ENCODE measurements around the gene ENHO. TPM values are rescaled to one million over a fixed set of nuclear protein-coding genes. Genes with fewer than 3 reads are reported as not detected.

ENHO gene
- total and polyA plus RNA-seq, 12 donors = 0.32 to 1.2 (median 0.46) TPM; not detected in 4

DNA sequence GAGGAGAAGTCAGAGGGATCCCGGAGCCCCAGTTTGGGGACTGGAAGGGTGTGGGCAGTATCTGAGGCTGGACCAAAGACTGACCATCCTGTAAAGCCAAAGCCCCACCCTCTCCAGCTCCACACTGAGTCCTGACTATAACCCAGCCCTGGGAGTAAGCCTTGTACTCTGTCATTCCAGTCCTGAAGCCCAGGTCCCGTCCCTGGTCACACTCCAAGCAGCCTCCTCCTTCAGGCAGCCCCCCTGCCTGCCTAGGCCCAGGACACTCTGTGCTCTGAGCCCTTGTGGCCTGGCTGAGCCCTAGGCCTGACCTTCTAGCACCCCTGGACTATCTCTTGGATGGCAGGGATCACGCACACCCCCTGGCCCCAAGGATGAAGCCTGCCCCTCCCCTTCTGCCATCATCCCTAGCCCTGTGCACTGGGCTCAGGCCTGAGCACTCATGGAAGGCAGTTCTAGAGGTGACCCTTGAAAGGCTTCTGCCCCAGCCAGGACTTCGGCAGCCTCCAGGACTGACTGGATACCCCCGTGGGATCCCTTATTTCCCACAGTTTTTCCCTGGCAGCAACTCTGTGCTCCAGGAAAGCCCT, 28.0 kb upstream of the ENHO start:
- Histone ChIP-seq H3K36me3 (no peaks in the 10 kb centered on the region), H3K27me3 (peaks cover 0 to 9% (median 3%) of the 10 kb centered on the region in 7 donors), H3K9me3 (no peaks in the 10 kb centered on the region), H3K27ac (no peak overlapping the region), H3K4me1 (peaks cover 0 to 6% (median 0%) of the 10 kb centered on the region in 9 donors), H3K4me3 (no peak overlapping the region)
- ATAC-seq = no peak
- 75 to 83% methylated on average over 5 of the region's 5 CpGs for WGBS, 2 donors
- TF ChIP-seq, protein P1, sequence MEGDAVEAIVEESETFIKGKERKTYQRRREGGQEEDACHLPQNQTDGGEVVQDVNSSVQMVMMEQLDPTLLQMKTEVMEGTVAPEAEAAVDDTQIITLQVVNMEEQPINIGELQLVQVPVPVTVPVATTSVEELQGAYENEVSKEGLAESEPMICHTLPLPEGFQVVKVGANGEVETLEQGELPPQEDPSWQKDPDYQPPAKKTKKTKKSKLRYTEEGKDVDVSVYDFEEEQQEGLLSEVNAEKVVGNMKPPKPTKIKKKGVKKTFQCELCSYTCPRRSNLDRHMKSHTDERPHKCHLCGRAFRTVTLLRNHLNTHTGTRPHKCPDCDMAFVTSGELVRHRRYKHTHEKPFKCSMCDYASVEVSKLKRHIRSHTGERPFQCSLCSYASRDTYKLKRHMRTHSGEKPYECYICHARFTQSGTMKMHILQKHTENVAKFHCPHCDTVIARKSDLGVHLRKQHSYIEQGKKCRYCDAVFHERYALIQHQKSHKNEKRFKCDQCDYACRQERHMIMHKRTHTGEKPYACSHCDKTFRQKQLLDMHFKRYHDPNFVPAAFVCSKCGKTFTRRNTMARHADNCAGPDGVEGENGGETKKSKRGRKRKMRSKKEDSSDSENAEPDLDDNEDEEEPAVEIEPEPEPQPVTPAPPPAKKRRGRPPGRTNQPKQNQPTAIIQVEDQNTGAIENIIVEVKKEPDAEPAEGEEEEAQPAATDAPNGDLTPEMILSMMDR (IDR thresholded peaks at IDR 0.05) = no peak
- DNase-seq = no peak
- intact Hi-C loops (cut with DNase I) = no loop called here

DNA sequence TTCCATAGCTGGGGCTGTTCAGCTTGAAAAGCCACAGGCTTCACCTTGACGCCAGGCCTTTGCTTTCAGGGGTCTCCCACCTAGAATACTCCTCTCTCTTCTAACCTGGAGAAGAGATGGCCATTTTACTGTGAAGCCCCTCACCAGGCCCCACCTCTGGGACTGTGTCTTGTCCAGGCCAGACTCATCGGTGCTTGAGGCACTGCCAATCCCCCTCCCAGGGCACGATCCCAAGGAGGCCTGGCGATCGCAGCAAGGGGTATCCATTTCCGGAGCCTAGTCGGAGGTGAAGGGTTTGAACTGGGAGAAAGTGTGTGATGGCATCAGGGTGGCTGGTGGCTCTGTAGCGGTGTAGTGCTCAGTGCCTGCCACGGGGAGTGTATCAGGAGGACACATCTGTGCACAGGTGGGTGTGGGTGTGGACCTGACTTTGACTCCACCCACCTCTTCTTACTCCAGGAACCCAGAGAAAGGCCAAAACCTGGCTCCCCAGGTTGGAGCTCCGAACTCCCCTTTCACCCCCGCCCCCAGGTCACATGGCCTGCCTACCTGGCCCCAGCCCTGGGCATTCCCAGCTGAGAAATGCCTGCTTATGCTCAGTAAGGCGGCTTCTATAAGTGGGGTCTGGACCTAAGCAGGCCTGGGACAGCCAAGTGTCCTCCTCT, 27.4 kb upstream of the ENHO start:
- Histone ChIP-seq H3K27me3 (peaks cover 0 to 9% (median 3%) of the 10 kb centered on the region in 7 donors), H3K9me3 (no peaks in the 10 kb centered on the region), H3K27ac (no peak overlapping the region), H3K4me1 (peaks cover 0 to 6% (median 0%) of the 10 kb centered on the region in 9 donors), H3K4me3 (no peak overlapping the region), H3K36me3 (no peaks in the 10 kb centered on the region)
- ATAC-seq (no peak), DNase-seq (no peak)
- 87 to 88% methylated on average over 12 of the region's 12 CpGs for WGBS, 2 donors
- TF ChIP-seq, protein P1 (IDR thresholded peaks at IDR 0.05) = no peak
- intact Hi-C loops (cut with DNase I) = no loop called here

DNA sequence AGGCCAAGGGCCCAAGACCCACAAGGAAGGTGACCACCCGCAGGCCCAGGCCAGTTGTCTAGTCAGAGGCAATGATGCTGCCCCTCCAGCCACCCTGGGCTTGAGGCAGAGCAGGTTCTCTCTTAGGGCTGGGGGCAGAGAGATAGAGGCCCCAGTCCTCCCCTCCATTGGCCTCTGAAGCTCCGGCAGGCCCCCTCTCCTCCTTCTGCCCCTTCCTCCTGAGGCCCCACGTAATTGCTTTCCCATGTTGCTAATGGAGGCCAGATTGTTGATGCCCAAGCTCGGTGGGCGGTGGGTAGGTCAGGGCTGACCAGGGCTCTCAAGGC, 26.6 kb upstream of the ENHO start:
- Histone ChIP-seq H3K4me1 (peaks cover 0 to 6% (median 0%) of the 10 kb centered on the region in 9 donors), H3K9me3 (no peaks in the 10 kb centered on the region), H3K4me3 (no peak overlapping the region), H3K36me3 (no peaks in the 10 kb centered on the region), H3K27ac (no peak overlapping the region), H3K27me3 (peaks cover 0 to 9% (median 3%) of the 10 kb centered on the region in 7 donors)
- intact Hi-C loops (cut with DNase I) = loop anchor here in 8 of 10 donors (1.0 to 5.0 kb wide), 7 partner anchors 41 to 147 kb away; no protein-coding TSS in a partner anchor
- 89 to 90% methylated on average over 5 of the region's 5 CpGs for WGBS, 2 donors
- TF ChIP-seq, protein P1 (IDR thresholded peaks at IDR 0.05) = no peak
- ATAC-seq = no peak
- no peak for DNase-seq

DNA sequence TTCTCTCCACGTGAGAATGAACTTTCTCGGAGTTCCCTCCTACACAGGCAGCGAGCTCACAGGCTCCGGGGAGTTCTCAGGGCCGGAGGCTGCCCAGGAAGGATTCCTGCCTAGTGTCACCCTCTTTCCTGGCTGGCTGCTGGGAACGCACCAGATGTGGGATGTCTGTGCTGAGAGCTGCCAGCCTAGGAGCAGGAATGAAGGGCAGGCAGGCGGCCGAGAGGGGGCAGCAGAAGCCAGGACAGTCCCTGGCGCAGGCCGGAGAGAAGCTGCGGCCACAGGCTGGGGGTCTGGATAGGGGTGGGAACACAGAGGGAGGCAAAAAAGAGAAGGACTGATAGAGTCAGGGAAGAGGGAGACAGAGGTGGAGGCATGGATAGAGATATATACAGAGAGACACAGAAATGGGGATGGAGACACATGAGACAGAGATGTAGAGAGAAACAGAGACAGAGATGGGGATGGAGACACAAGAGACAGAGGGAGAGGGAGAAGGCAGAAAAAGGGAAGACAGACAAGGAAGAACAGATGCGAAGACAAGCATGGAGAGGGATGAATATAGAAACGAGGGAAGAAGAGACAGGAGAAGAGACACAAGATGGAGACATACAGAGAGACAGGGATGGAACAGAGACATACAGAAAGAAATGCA, 25.3 kb upstream of the ENHO start:
- Histone ChIP-seq H3K27me3 (peaks cover 0 to 9% (median 3%) of the 10 kb centered on the region in 7 donors), H3K36me3 (no peaks in the 10 kb centered on the region), H3K4me3 (no peak overlapping the region), H3K4me1 (peaks cover 0 to 6% (median 0%) of the 10 kb centered on the region in 9 donors), H3K27ac (no peak overlapping the region), H3K9me3 (no peaks in the 10 kb centered on the region)
- TF ChIP-seq, protein P1 (IDR thresholded peaks at IDR 0.05) = peak; percentile 60 to 93 (median 85)
- ATAC-seq (peak; percentile 85 to 95 (median 91)), DNase-seq (peak; percentile 69 to 77)
- intact Hi-C loops (cut with DNase I) = loop anchor here (1.0 to 5.0 kb wide), 8 partner anchors 43 to 146 kb away; no protein-coding TSS in a partner anchor
- 6 to 10% methylated on average over 13 of the region's 13 CpGs for WGBS, 2 donors
